ENCODE data around the gene TNNC2. TPM values are rescaled to one million over a fixed set of nuclear protein-coding genes. Genes with fewer than 3 reads are reported as not detected.

Gene TNNC2
- total and polyA plus RNA-seq, 2 donors (not counting 3 experiments of a cell fraction or from before 2014, with no cell fraction given) = 0.26 TPM; not detected in 1

GRCh38 chr20:45779011-45779915 lies 47.8 kb downstream of the TNNC2 start:
- Histone ChIP-seq H3K9ac (replicated peaks; ENCODE audit: extremely low read depth, insufficient read depth, low read length) (peak overlapping the region; percentile 4), H3K9me3 (replicated peaks; ENCODE audit: control insufficient read depth, insufficient read depth, low read length) (no peaks in the 10 kb centered on the region), H3K4me1 (ENCODE audit: control insufficient read depth, extremely low read depth, insufficient read depth, low read length) (peaks cover 32% of the 10 kb centered on the region), H3K79me2 (ENCODE audit: control insufficient read depth, insufficient read depth, low read length) (no peaks in the 10 kb centered on the region), H4K20me1 (replicated peaks; ENCODE audit: control insufficient read depth, extremely low read depth, insufficient read depth, low read length) (no peaks in the 10 kb centered on the region), H3K27ac (ENCODE audit: insufficient read depth, low read depth, low read length) (peak overlapping the region; percentile 62), H3K9me1 (replicated peaks; ENCODE audit: control insufficient read depth, extremely low read depth, insufficient read depth, low read length) (no peaks in the 10 kb centered on the region), H3K36me3 (ENCODE audit: control insufficient read depth in 2 of 2, extremely low read depth in 1 of 2, insufficient read depth in 2 of 2, low read length in 2 of 2) (no peaks in the 10 kb centered on the region), H3K4me3 (replicated peaks in 1 of 3; ENCODE audit: insufficient read depth in 1 of 3, low read depth in 1 of 3, low read length in 3 of 3) (no peak overlapping the region), H3K4me2 (ENCODE audit: insufficient read depth, low read length) (peak overlapping the region; percentile 33), H3K27me3 (ENCODE audit: control insufficient read depth in 2 of 2, insufficient read depth in 2 of 2, low read length in 2 of 2) (peaks cover 0 to 2% of the 10 kb centered on the region in 2 experiments), H2AFZ (ENCODE audit: low read depth, low read length) (peak overlapping the region; percentile 64)
- CTCF ChIA-PET = interaction anchor here (0.6 to 2.3 kb wide), 7 partner anchors 8 to 486 kb away, joined by 3 to 26 read pairs (median 5); no protein-coding TSS in a partner anchor
- intact Hi-C loops (cut with micrococcal nuclease) (loop anchor here (10.0 kb wide), 1 partner anchor 154 kb away; the partner anchor contains the start of gene WFDC10A), dilution Hi-C loops (cut with MboI; ENCODE audit: extremely low pct_ligation_motif_present, low sequenced_read_pairs) (no loop called here)
- DNase-seq (ENCODE audit: low read depth, low spot score) (peak; percentile 94), FAIRE-seq (peak; percentile 97)
- POLR2A ChIA-PET = interaction anchor here (0.6 kb wide), 1 partner anchor 460 kb away, joined by 4 read pairs; no protein-coding TSS in a partner anchor
- BruUV-seq (replicated peaks) = TSS peak; percentile 39
- TF ChIP-seq JUN (IDR thresholded peaks at IDR 0.05; ENCODE audit: borderline replicate concordance, insufficient read depth, insufficient read length, low read depth) (peak; percentile 47), POLR2A (IDR thresholded peaks at IDR 0.05; ENCODE audit: low read depth, low read length) (no peak), POLR2AphosphoS5 (IDR thresholded peaks at IDR 0.05; ENCODE audit: insufficient read depth, low read depth, low read length) (peak; percentile 52), FOS (IDR thresholded peaks at IDR 0.05; ENCODE audit: borderline replicate concordance, insufficient read depth, low read length) (peak; percentile 93), CTCF (IDR thresholded peaks at IDR 0.05; ENCODE audit: extremely low read depth in 1 of 2, insufficient read depth in 1 of 2, low read depth in 1 of 2, low read length in 2 of 2) (no peak), GATA2 (IDR thresholded peaks at IDR 0.05; ENCODE audit: insufficient read depth, insufficient read length, low read depth, low read length) (no peak), MYC (IDR thresholded peaks at IDR 0.05; ENCODE audit: low read depth, low read length) (no peak), MAX (IDR thresholded peaks at IDR 0.05; ENCODE audit: insufficient read depth, insufficient read length) (no peak), EZH2 (IDR thresholded peaks at IDR 0.05; ENCODE audit: borderline replicate concordance, low read depth, low read length, severe bottlenecking) (no peak)

All from endothelial cell of umbilical vein (primary cell).